GM10847 (cell line): ENCODE measurements around the gene VKORC1L1.

Experiments used
- POLR2A ChIP-seq: IDR thresholded peaks from 2 replicates; pipeline ENCODE4 v1.6.1; 2011; ENCODE audit not compliant: insufficient read length; ENCODE audit errors: extremely low read depth

Gene VKORC1L1

GRCh38 chr7:65924193-65924592, 51.3 kb downstream of the VKORC1L1 start:
- TF ChIP-seq POLR2A, result no peak

- TF ChIP-seq POLR2A, result no peak
These were observed 52.2 kb downstream of the VKORC1L1 start for GRCh38 chr7:65925040-65925439.

GRCh38 chr7:65926588-65926987, 53.7 kb downstream of the VKORC1L1 start:
- no peak for TF ChIP-seq POLR2A

GRCh38 chr7:65927489-65928448, 54.9 kb downstream of the VKORC1L1 start:
- no peak for TF ChIP-seq POLR2A

GRCh38 chr7:65931685-65932084, 58.8 kb downstream of the VKORC1L1 start:
- TF ChIP-seq POLR2A, result no peak

GRCh38 chr7:65937296-65937695, 64.4 kb downstream of the VKORC1L1 start:
- TF ChIP-seq POLR2A, result no peak

- TF ChIP-seq POLR2A, result no peak
These were observed 65.5 kb downstream of the VKORC1L1 start for GRCh38 chr7:65938336-65938895.

GRCh38 chr7:65946904-65947303, 74.0 kb downstream of the VKORC1L1 start:
- no peak for TF ChIP-seq POLR2A

GRCh38 chr7:65951837-65952578, 79.1 kb downstream of the VKORC1L1 start:
- no peak for TF ChIP-seq POLR2A

- no peak for TF ChIP-seq POLR2A
These were observed 80.3 kb downstream of the VKORC1L1 start for GRCh38 chr7:65953001-65953720.

- no peak for TF ChIP-seq POLR2A
These were observed 81.1 kb downstream of the VKORC1L1 start for GRCh38 chr7:65953890-65954450.

- TF ChIP-seq POLR2A, result no peak
These were observed 82.8 kb downstream of the VKORC1L1 start for GRCh38 chr7:65955718-65956117.

- TF ChIP-seq POLR2A, result no peak
These were observed 87.6 kb downstream of the VKORC1L1 start for GRCh38 chr7:65960351-65961074.

- no peak for TF ChIP-seq POLR2A
These were observed 89.2 kb downstream of the VKORC1L1 start for GRCh38 chr7:65962033-65962432.
